D341Med (cell line): ENCODE measurements around the gene NUDT2.

Source experiments
- DNase-seq: peaks from one replicate; pipeline ENCODE4 v3.0.0; 2012; ENCODE audit warnings: low spot score

NUDT2 gene

DNA sequence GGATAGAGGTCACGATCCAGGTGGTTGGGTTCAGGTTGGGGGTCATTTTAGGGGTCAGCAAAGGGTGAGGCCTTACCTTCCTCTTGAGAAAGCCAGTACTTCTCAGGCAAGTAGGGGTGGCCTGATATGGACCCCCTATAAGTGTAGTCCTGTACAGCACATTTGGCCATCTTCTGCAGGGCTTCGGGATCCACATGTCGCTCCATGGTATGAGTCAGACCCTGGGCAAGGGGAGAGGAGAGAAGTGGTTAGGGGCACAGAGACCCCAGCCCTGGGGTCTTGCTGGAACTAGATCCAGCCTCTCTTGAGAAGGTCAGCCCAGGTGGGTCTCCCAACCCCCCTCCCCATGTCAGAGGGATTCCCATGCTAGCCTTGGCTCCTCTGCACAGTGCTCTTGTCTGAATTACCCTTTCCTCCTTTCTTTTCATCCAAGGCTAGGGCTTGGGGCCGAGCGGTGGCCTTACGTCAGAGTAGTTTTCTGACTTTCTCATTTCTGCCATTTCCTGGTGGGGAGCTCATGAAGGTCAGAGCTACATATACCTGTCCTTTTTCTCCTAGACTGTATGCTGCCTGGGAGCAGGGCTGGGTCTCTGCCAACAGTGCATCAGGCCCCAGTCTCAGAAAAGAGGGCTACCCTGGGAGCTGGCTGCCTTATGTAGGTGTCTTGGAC, 56.3 kb downstream of the NUDT2 start:
- DNase-seq, result peak; percentile 10

DNA sequence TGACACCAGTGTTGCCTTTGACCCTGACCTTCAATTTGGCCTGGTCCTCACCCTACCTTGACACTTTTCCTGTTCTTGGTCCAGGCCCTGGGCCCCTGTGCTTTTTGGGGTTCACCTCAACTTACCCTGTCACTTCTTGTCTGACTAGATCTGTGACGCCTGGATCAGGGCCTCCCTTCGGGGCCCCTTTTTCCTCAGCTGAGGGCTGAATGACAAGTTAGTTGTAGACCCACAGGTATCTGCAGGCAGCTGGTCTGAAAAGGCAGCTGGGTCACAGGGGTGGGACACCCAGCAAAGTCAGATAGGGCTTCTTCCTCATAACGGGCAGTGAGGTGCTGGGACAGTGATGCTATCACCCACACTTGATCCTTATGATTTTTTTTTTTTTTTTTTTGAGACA, 57.3 kb downstream of the NUDT2 start:
- DNase-seq, result peak; percentile 7

DNA sequence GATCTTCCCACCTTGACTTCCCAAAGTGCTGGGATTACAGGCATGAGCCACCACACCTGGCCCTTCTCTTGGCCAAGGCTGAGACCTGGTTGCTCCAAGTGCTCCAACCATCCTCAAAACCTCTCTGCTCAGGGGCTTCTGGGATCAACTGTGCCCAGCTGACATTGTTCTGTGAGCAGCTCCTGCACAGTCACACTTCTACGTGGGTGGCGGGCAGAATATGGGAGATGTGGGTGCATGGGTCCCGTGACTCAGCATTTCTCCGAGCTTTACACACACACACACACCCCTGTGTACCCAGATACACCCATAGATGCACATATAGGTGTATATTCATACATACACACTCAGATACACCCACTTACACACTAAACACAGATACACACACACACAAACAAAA, 57.9 kb downstream of the NUDT2 start:
- DNase-seq, result no peak

DNA sequence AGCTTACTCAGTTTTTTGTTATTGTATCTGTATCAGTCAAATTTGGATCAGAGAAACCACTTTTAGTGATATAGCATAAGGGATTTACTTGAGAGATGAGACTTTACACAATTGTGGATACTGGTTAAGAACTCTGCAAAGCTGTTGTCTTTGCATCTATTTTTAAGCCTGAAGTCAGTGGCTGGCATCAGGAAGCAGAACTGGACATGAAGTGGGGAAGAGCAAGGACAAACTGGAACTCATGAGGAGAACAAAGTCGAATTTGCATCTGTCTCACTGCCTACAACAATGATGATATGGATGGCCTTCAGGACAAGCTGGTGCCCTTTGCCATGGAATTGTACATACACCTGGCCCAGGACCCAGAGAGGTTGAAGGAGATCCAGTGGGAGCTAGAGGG, 63.1 kb downstream of the NUDT2 start:
- peak; percentile 4 for DNase-seq
